ENCODE measurements around the gene ABHD4.
"Not testable (repeated sequence)": the region's sequence is repeated elsewhere in the genome, so short reads cannot be mapped to it uniquely, and the experiment has no call there.

Gene ABHD4

DNA sequence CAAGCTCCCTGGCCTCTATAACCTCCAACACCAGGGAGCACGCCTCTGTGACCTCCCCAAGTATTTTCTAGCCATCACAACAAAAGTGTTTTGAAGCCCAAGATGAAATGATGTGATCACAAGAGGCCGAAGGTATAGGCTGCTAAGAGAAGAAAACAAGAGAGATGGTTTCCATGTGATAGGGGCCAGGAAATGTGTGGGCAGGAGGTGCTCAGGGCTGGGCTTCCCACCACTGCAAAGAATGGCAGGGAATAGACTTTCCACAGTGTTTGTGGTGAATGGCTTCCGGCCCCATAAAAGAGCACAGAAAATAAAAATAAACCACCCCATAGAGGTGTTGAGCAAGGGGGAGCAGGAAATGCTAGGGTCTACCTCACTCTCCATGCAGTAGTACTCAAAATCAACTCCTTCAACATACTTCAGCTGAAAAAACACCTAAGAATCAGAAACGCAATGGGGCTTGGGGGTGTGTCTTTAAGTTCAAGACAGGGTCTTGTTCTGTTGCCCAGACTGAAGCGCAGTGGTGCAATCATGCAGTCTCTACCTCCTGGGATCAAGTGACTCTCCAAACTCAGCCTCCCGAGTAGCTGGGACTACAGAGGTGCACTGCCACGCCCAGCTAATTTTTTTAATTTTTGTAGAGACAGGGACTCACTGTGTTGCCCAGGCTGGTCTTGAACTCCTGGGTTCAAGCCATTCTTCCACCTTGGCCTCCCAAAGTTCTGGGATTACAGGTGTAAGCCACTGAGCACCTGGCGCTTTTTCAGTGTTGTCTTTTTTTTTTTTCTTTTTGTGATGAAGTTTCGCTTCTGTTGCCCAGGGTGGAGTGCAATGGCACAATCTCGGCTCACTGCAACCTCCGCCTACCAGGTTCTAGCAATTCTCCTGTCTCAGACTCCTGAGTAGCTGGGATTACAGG, 36.2 kb upstream of the ABHD4 start:
- DNase-seq = peak; percentile 90

GRCh38 chr14:22563987-22564386, 34.1 kb upstream of the ABHD4 start:
- DNase-seq = no peak

DNA sequence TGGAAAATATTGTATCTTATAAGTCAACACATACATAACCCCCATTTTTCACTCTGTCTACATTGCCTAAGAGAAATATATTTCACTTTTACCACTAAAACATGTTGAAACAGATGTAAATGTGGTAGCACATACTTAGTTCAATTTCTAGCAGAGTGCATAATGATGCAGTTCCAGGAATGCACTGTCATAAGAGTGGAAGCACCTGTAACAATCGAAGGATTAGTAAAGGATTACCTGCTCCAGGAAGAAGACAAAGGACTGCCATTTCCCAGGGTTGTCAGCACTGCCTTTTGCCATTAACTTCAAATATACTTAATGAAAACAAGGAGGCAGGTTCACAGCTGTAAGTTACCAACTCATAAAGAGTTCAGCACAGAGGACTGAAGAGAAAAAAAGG, 33.6 kb upstream of the ABHD4 start:
- DNase-seq = no peak

DNA sequence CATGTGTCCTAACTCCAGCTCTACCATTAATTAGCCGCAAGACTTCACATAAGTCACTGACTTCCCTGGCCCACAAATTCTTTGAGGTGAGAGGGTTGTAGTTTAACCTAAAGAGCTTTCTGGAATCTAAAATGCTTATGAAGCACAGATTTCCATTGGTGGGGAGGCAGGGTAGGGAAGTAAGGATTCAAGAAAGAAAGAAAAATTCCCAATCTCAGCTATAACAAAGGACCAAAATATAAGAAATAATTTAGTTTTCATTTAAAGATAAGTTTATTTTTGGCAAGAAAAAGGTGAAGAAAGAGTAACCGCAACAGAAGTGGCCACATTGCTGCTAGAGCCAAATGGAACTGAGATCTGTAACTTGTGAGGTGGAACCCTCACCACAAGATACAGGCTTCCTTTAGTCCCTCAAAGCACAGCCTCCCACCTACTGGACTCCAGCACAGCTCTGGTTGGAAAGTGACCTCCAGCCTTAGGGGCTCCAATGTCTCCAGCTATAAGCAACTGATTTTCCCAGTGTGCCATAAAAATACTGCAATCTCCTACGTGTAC, 32.6 kb upstream of the ABHD4 start:
- peak; percentile 38 for DNase-seq

DNA sequence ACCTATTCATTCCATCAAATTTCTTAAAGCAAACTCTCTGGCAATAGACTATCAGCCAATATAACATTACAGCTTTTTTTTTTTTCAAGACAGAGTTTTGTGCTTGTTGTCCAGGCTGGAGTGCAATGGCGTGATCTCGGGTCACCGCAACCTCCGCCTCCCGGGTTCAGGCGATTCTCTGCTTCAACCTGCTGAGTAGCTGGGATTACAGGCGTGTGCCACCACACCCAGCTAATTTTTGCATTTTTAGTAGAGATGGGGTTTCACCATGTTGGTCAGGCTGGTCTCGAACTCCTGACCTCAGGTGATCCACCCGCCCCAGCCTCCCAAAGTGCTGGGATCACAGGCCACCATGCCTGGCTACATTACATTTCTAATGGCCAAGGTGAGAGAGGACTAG, 31.8 kb upstream of the ABHD4 start:
- not testable (repeated sequence) for DNase-seq

GRCh38 chr14:22566845-22567244, 31.3 kb upstream of the ABHD4 start:
- peak; percentile 47 for DNase-seq

GRCh38 chr14:22567437-22567836, 30.7 kb upstream of the ABHD4 start:
- DNase-seq = peak; percentile 36

GRCh38 chr14:22569106-22569736, 28.9 kb upstream of the ABHD4 start:
- no peak for DNase-seq

- DNase-seq = no peak
Observed at GRCh38 chr14:22569737-22570131, 28.4 kb upstream of the ABHD4 start.

- DNase-seq = peak; percentile 97
Observed at GRCh38 chr14:22570132-22570949, 27.8 kb upstream of the ABHD4 start.

DNA sequence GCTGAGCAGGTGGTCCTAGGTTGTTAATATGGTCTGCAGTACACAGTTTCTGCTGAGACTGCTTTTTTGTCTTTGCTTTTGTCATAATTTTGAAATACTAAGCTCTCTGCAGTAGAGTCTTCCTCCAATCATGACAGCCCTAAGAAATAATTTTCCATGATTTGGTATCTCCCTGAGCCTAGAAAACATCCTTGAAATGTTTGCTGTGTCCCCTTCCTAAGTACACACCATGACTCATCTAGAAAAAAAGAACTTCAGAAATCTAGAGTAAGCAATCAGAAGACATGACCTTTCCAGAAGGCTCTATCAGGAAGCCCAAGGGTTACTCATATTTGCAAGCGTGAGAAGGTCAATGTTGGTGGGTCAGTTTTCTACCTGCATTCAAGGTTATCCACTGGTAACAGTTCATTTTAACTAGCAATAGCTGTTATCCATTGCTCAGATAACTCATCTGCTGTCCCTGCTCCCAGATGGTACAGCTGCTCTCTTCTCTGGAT, 25.5 kb upstream of the ABHD4 start:
- no peak for DNase-seq

DNA sequence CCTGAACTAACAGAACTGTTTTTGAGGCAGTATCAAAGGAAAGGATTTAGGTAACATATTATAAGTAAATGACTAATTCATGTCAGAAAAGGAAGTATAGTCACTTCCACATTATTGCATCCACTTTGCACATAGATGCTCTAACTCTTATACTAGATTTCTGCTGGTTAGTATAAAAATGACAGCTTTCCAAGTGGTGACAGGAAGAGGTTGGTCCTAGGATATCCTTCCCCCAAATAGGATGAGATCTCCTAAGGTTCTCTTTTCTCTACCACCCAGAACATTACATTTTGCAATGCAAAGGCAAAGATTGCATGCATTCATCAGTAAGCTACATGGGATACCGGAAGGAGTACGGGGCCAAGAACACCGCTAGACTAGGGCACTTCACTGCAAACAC, 24.3 kb upstream of the ABHD4 start:
- DNase-seq = no peak

DNA sequence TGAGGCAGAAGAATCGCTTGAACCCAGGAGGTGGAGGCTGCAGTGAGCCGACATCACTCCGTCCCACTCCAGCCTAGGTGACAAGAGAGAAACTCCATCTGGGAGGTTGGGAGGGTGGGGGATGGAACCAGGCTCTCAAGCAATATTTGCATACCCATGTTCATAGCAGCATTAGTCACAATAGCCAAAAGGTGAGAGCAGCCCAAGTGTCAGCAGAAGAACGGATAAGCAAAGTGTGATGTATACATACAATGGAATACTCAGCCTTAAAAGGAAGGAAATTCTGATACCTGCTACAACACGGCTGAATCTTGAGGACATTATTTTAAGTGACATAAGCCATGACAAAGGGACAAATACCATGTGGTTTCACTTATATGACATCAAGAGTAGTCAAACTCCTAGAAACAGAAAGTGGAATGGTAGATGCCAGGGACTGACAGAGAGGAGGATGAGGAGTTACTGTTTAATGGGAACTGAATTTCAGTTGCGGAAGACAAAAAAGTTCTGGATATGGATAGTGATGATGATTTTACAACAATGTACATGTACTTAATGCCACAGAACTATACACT, 20.7 kb upstream of the ABHD4 start:
- no peak for DNase-seq

GRCh38 chr14:22579236-22579635, 18.9 kb upstream of the ABHD4 start:
- no peak for DNase-seq

DNA sequence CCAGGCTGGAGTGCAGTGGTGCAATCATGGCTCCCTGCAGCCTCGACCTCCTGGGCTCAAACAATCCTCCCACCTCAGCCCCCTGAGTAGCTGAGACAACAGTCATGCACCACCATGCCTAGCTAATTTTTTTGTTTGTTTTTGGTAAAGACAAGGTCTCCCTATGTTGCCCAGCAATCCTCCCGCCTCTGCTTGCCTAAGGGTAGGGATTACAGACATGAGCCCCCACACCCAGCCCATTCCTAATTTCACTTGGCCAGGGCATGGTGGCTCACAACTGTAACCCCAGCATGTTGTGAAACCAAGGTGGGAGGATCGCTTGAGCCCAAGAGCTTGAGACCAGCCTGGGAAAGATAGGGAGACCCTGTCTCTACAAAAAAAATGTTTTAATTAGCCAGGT, 18.2 kb upstream of the ABHD4 start:
- DNase-seq = no peak

DNA sequence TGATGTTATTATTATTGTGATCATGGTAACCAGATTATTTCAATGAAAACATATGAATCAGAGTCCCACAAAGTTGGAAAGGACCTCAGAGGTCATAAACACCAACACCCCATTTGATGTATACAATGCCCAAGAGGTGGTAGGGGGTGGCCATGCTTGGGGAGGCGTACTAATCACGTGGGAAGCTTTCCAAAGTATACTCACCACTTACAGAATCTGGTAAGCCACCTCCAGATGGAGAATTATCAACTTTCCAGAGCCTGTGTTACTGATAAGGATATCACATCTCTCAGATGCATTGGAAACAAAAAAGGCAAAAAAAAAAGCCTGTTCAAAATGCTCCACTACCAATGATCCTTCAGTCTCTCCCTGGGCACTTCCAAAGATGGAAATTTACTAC, 17.5 kb upstream of the ABHD4 start:
- no peak for DNase-seq

DNA sequence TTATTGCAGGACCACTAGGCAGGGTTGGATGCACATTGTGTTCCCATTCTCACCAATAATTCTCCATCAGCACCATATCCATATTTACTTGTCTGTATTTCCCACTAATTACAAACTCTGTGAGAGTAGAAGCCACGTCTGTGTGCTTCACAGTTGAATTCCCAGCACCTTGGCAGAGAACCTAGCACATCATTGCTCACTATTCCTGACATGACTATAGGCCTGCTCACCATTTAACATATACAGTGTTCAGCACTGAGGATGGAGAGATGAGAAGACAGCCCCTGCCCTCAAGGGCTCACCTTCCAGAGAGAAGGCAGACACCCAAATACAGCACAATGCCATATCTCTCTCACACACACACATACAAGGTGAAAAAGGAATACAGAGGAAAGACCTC, 14.1 kb upstream of the ABHD4 start:
- no peak for DNase-seq

- no peak for DNase-seq
Observed at GRCh38 chr14:22587247-22587646, 10.9 kb upstream of the ABHD4 start.

- DNase-seq = peak; percentile 54
Observed at GRCh38 chr14:22587677-22588422, 10.2 kb upstream of the ABHD4 start.

GRCh38 chr14:22588526-22589095, 9.5 kb upstream of the ABHD4 start:
- DNase-seq = peak; percentile 39

- DNase-seq = peak; percentile 100
Observed at GRCh38 chr14:22589096-22589839, 8.8 kb upstream of the ABHD4 start, which contains the start of gene DAD1. TSS of gene DAD1 (minus strand) at chr14:22589224. CDS start at chr14:22589157, 67 bp downstream.
